Measurements from ENCODE around the gene RTF1.

- TF ChIP-seq FOXM1 (IDR thresholded peaks at IDR 0.05; ENCODE audit: borderline replicate concordance) (no peak), BHLHE40 (IDR thresholded peaks at IDR 0.05; ENCODE audit: borderline replicate concordance) (no peak), SUZ12 (IDR thresholded peaks at IDR 0.05) (no peak), FOXK2 (IDR thresholded peaks at IDR 0.05) (no peak), TARDBP (IDR thresholded peaks at IDR 0.05) (no peak), FOXA1 (IDR thresholded peaks at IDR 0.05) (no peak)
Measured at GRCh38 chr15:41401904-41402267, 15.0 kb upstream of the RTF1 start.

Data from HEK293T (cell line).